Bronchial epithelial cell (primary cell): ENCODE data around the gene RPS10. TPM values are rescaled to one million over a fixed set of nuclear protein-coding genes. Genes with fewer than 3 reads are reported as not detected.
"Not testable (repeated sequence)": the region's sequence is repeated elsewhere in the genome, so short reads cannot be mapped to it uniquely, and the experiment has no call there.

Source experiments
- DNase-seq: peaks from one replicate; pipeline ENCODE4 v3.0.0-alpha.2; 2010; ENCODE audit warnings: low read depth
- FAIRE-seq: peaks from 2 replicates; lab custom pipeline; 2011; peaks lifted over from hg19 to GRCh38; lab: Jason Lieb, UNC
- H3K27me3 ChIP-seq: 2 replicates; pipeline ENCODE4 v1.5.1; 2011; ENCODE audit warnings: low read length; ENCODE audit not compliant: control insufficient read depth, insufficient read depth
- H3K36me3 ChIP-seq: 2 replicates; pipeline ENCODE4 v1.5.1; 2011; ENCODE audit warnings: low read length; ENCODE audit not compliant: control insufficient read depth, insufficient read depth
- H3K4me3 ChIP-seq: 2 replicates; pipeline ENCODE4 v1.5.1; 2011; ENCODE audit warnings: mild to moderate bottlenecking, low read depth, low read length, control low read depth
- CTCF ChIP-seq: IDR thresholded peaks from 2 replicates; pipeline ENCODE4 v1.5.1; 2011; ENCODE audit warnings: mild to moderate bottlenecking, moderate library complexity, low read length, control low read depth, inconsistent platforms; ENCODE audit not compliant: insufficient read depth, severe bottlenecking
- total RNA-seq: library from RNA; depleted of rRNA; stranded (reverse); fragments of >200 nt; gene quantifications from 2 replicates; pipeline ENCODE4 v1.2.1, GENCODE V29; 2014

RPS10 gene
- total RNA-seq, 1 donor from 2014 or later: 3,887 TPM

GRCh38 chr6:34378470-34378869, 47.4 kb downstream of the RPS10 start:
- Histone ChIP-seq H3K36me3 (peaks cover 2% of the 10 kb centered on the region), H3K27me3 (no peaks in the 10 kb centered on the region), H3K4me3 (no peak overlapping the region)
- no peak for TF ChIP-seq CTCF
- FAIRE-seq (no peak), DNase-seq (no peak)

- FAIRE-seq: no peak
- no peak for TF ChIP-seq CTCF
- DNase-seq: no peak
- Histone ChIP-seq H3K36me3 (peaks cover 2% of the 10 kb centered on the region), H3K27me3 (no peaks in the 10 kb centered on the region), H3K4me3 (no peak overlapping the region)
These were observed 47.9 kb downstream of the RPS10 start for GRCh38 chr6:34377984-34378383.

GRCh38 chr6:34377571-34377970, 48.3 kb downstream of the RPS10 start:
- not testable (repeated sequence) for H3K36me3 ChIP-seq, H3K4me3 ChIP-seq, FAIRE-seq, H3K27me3 ChIP-seq, DNase-seq

- DNase-seq (no peak), FAIRE-seq (no peak)
These were observed 50.0 kb downstream of the RPS10 start for GRCh38 chr6:34375833-34376232.

GRCh38 chr6:34374508-34374907, 51.4 kb downstream of the RPS10 start:
- no peak for TF ChIP-seq CTCF
- no peak for FAIRE-seq
- Histone ChIP-seq H3K4me3 (no peak overlapping the region), H3K27me3 (no peaks in the 10 kb centered on the region), H3K36me3 (peaks cover 4% of the 10 kb centered on the region)
- DNase-seq: no peak

More at GRCh38 chr6:34375833-34376232, 50.0 kb downstream of the RPS10 start:
- H3K27me3 ChIP-seq: no peaks in the 10 kb centered on the region
- no peak overlapping the region for H3K4me3 ChIP-seq
- H3K36me3 ChIP-seq: peaks cover 2% of the 10 kb centered on the region
- TF ChIP-seq CTCF: no peak

- H3K4me3 ChIP-seq: no peak overlapping the region
- DNase-seq (no peak), FAIRE-seq (no peak)
- H3K27me3 ChIP-seq: no peaks in the 10 kb centered on the region
- H3K36me3 ChIP-seq: peaks cover 4% of the 10 kb centered on the region
- no peak for TF ChIP-seq CTCF
These were observed 51.8 kb downstream of the RPS10 start for GRCh38 chr6:34374069-34374468.
